Cortex of kidney (tissue), 1 donor: ENCODE results near the gene FAM229A.
"Not testable (repeated sequence)": the region's sequence is repeated elsewhere in the genome, so short reads cannot be mapped to it uniquely, and the experiment has no call there.

Experiments
- DNase-seq: peaks from one replicate; lab custom pipeline; 2025; lab: John Stamatoyannopoulos, UW

Gene FAM229A

GRCh38 chr1:32362474-32363313 is at the start of gene FAM229A, which contains the start of gene TSSK3:
TSS of gene FAM229A (minus strand) at chr1:32362485. CDS start at chr1:32362091, 394 bp downstream.
TSS of gene TSSK3 (plus strand) at chr1:32362539. CDS start at chr1:32362702, 163 bp downstream.
- no peak for DNase-seq

GRCh38 chr1:32411261-32411660 is 49.0 kb upstream of the FAM229A start:
- no peak for DNase-seq

GRCh38 chr1:32406629-32407111 is 44.4 kb upstream of the FAM229A start:
- DNase-seq = no peak

- no peak for DNase-seq
Observed at GRCh38 chr1:32405672-32406467, 43.6 kb upstream of the FAM229A start.

DNA sequence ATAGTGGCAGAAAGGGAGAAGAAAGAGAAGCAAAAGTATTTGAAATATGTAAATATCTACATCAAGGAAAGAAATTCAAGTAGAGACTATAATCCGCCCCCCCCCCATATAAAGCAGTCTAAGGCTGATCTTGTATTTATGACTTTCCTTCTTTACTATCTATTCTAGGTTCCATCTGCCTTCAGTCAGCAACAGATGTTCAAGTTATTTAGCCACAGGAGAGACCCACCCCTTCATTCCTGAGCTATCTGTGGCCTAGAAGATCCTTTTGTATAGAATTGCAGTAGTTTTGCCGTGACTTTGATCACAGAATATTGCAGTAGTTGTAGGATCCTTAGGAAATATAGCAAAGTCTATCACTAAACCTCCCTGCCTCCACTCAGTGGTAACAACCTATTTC is 42.7 kb upstream of the FAM229A start:
- no peak for DNase-seq

GRCh38 chr1:32400876-32401631 is 38.8 kb upstream of the FAM229A start:
- DNase-seq = no peak

- DNase-seq = no peak
Observed at GRCh38 chr1:32399843-32400242, 37.6 kb upstream of the FAM229A start.

GRCh38 chr1:32398401-32398800 is 36.1 kb upstream of the FAM229A start:
- no peak for DNase-seq

DNA sequence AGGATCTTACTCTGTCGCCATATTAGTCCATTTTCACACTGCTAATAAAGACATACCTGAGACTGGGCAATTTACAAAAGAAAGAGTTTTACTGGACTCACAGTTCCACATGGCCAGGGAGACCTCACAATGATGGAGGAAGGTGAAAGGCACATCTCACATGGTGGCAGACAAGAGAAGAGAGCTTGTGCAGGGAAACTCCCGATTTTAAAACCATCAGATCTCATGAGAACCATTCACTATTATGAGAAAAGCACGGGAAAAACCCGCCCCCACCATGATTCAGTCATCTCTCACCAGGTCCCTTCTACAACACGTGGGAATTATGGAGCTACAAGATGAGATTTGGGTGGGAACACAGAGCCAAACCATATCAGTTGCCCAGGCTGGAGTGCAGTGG is 34.2 kb upstream of the FAM229A start:
- not testable (repeated sequence) for DNase-seq

- DNase-seq = no peak
Observed at GRCh38 chr1:32394890-32395432, 32.7 kb upstream of the FAM229A start.

DNA sequence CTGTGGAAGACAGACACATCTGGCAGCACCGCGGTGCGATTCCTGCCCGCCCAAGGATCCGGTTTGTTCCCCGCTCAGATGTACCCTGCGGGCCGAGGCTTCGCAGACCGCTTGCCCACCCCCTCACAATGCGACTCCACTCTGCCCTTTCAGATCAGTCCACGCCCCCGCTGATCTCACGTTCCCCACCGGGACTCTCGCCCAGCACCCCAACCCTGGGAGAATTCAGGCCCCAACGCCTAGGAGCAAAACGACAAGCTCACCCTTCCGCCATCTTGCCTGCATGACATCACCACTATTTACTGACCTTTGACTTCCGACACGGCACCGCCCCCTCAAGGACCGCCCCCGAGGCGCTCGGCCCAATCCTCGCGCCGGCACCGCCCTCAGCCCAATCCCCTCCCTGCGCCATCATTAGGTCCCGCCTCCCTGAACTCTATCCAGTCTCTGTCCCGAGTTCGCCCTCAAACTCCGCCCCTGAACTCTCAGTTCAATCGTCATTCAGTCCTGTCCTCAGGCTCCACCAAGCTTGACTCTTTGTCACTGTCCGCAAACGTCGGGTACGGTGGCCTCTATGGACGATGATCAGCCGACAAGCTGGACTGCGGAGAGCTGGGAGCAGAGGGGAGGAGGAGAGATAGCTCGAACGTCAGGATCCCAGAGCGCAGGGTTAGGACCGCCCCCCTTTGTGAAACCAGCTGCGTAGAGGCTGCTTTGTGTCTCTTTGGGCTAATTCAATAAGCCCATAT is 32.0 kb upstream of the FAM229A start, which contains the start of gene BSDC1:
Gene BSDC1, minus strand, starts transcription at position 301 of the 749 bp plus-strand sequence. Its CDS starts 27 bp downstream, at position 274.
- peak; percentile 37 for DNase-seq

DNA sequence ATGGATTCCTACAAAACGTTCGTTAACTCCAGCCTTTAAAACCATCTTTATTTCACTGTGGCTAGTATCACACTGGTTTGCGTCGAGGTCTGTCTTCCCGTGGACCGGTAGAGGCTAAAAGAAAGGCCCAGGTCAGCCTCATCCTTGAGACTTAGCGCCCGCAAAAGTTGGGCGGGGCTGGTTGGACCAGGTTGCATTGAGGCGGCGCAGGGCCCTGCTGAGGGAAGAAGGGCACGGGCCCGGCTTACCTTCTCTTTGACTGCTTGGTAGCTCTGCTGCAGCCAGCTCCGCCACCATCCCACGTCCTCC is 31.5 kb upstream of the FAM229A start:
- no peak for DNase-seq

DNA sequence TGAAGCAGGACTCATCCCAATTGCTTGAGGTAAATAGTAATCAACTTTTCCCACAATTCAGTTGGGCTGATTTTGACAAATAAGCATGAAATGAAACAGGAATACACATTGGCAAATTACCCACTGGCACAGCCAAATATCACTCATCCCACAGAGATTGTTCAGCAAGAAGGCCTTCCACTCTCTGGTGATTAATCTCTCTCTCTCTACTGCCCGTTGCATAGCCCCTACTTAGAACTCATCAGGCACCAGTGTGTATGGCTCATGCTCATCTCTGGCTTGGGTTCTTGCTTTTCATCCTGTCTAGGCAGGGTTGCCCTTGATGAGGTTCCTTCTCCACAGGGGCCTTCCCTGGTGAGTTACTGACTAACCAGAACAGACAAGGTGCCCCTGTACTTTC is 30.9 kb upstream of the FAM229A start:
- DNase-seq = no peak

DNA sequence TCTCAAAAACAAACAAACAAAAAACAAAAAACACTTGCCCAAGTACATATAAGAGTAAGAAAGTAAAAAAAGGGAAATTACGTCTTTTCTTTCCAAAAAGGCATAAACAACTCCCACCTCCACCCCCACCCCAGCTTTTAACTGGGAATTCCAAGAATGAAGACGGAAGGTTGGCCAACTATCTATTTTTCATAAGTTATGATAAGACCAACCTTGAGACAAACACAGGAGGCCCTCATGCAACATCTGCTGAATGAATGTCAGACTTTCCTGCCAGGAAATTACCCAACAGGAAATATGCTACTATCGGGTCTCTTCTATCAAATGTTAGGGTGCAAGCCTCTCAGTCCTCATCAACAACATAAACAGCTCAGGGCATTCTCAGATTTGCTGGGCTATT is 30.0 kb upstream of the FAM229A start:
- DNase-seq = no peak

DNA sequence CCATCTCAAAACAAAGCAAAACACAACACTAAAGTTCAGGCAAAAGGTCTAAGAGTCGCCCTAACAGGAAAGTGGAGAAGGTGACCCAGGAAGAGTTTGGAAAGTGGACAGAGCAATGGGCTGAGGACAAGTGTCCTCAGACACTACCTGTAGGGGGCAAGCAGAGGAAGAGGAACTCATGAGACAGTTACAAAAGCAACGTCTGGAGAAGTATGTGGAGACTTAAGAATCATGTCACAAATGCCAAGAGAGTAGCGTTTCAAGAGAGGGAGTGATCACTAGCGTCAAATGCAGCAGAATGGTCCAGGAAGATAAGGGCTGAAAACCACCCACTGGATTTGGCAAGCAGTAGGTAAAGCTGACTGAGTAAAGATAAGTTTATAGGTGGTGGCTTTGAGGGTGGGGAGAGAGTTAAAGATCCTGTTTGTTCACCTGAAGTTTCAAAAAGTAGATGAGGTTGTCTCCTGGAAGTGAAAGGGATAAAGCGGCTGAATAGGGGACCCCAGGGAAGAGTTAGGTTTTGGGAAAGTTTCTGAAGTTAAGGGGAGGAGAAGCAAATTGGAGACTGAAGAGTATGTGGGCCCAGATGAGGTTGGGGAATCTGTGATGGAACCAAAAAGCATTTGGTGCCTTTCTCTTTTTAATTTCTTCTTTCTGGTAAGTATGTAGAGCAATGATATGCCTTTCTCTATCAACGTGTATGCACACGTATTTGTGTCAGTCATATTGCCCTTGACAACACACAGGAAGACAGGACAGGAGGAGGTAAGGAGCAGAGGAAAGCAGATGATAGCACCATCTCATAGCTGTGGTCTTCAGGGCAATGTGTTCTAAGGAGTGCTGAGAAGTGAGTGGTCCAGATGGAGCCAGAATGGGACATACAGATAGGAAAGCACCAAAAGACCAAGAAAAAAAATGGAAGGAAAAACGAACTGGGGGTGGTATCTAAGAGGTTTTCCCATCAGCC is 28.9 kb upstream of the FAM229A start:
- no peak for DNase-seq

GRCh38 chr1:32388641-32389040 is 26.4 kb upstream of the FAM229A start:
- no peak for DNase-seq

DNA sequence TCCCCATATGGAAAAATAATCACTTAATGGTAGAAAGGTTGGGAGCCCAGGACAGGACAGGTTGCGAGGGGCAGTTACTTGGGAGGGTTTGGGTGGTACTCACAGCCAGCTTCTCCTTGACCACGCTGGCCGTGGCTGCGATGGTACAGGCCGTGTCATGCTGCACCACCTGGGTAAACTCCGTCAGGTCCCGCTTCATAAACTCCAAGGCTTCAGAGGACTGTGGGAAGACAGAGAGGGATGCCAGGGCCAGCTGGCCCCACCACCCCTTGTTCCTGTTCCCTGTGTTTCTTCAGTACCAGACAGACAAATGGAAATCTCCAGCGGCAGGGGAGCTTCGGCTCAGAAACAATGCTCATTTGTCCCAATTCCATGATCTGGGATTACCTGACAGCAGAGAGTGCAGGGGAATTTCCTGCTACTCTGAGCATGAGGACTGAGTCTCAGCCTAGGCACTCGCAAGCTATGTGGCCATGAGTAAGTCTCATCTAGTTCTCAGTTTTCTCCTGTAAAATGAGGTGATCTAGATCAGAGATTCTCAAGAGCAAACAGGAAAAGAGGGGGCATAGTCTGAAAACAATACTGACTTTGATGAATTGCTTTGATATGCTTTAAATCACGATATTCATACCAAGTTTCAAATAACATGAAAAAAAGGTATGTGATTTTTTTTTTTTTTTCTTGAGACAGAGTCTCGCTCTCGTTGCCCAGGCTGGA is 24.5 kb upstream of the FAM229A start:
- DNase-seq = no peak

DNA sequence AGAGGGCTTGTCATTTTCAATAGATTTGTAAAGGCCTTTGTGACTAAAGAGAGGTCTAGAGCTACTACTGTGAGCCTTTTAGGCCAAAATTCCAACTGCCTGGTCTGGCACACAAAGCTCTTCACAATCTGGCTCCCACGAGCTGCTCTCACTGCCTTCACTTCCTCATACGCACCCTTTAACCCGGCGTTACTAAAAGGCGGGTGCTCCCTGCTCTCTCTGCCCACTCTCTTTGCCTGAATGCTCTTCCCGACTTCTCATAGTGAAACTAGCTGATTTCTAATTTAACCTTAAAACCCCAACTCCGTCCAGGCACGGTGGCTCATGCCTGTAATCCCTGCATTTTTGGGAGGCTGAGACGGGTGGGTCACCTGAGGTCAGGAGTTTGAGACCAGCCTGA is 17.8 kb upstream of the FAM229A start:
- no peak for DNase-seq

DNA sequence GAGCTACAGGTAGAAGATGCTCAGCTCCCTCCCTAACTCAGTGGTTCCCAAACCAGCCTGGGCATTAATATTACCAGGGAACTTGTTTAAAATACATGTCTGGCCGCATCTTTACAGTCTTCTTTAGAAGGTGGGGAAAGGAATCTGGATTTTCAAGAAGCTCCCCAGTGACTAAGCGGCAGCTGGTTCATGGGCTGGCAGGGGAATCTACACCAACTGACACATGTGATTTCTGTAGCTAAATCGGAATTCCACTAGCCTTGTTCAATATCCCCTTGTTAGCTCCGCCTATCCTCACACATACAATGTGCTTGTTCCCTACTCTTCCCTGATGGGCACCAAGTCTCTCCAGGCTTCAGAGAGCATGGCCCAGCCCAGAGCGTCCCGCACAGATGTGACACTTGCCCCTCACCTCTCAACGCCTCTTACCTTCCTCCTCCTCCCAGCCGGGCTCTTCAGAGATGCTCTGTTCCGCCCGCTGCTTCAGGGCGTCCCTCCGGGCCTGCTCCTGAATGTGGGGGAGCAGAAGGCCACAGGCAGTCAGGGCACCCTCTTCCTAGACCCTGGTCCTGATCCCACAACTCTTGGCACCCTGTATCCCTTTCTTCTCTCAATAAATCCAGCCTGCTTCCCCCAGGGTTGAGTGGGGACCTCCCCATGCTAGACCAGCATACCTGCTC is 15.4 kb upstream of the FAM229A start:
- no peak for DNase-seq
